Type B pancreatic cell (in vitro differentiated cells): ENCODE data around the gene CD36. TPM values are rescaled to one million over a fixed set of nuclear protein-coding genes. Genes with fewer than 3 reads are reported as not detected.

Source experiments
- DNase-seq: peaks from one replicate; pipeline ENCODE4 v3.0.0; 2021; ENCODE audit warnings: mixed read lengths; ENCODE audit not compliant: unreplicated experiment; ENCODE audit errors: extremely low spot score
- H3K27ac Mint-ChIP-seq: 2 replicates; pipeline ENCODE4 v1.8.0; 2021; ENCODE audit warnings: mild to moderate bottlenecking, mixed read lengths
- H3K27me3 Mint-ChIP-seq: 2 replicates; pipeline ENCODE4 v1.8.0; 2021; ENCODE audit warnings: mixed read lengths
- H3K36me3 Mint-ChIP-seq: 2 replicates; pipeline ENCODE4 v1.8.0; 2021; ENCODE audit warnings: mixed read lengths
- H3K4me1 Mint-ChIP-seq: one replicate; pipeline ENCODE4 v1.8.0; 2021; ENCODE audit warnings: mixed read lengths; ENCODE audit not compliant: unreplicated experiment
- H3K4me3 Mint-ChIP-seq: 2 replicates; pipeline ENCODE4 v1.8.0; 2021; ENCODE audit warnings: mild to moderate bottlenecking, mixed read lengths
- H3K9me3 Mint-ChIP-seq: 2 replicates; pipeline ENCODE4 v1.8.0; 2021; ENCODE audit warnings: mixed read lengths
- CTCF ChIP-seq: fragments of 200-600 bp; sonication (generic); conservative IDR thresholded peaks from 2 replicates; pipeline ENCODE4 v1.5.0; 2021; ENCODE audit warnings: antibody characterized with exemption, mild to moderate bottlenecking
- long read RNA-seq: library from polyadenylated mRNA; unstranded; transcript quantifications from one replicate; pipeline ENCODE4 v2.0.0, GENCODE V29; 2020
- total RNA-seq: library from RNA; stranded (reverse); gene quantifications from 2 replicates; pipeline ENCODE4 v1.2.1, GENCODE V29; 2021; ENCODE audit warnings: low replicate concordance

The CD36 gene
- total RNA-seq = 6.7 and 32.2 TPM in 2 replicates
- long read RNA-seq, transcript CD36-204 (12 exons, 1,686 nt) = minor isoform, 19 of 121 reads
- long read RNA-seq, transcript CD36-207 (13 exons, 1,808 nt) = major isoform, 41 of 121 reads
- long read RNA-seq, partial matches to known transcripts = 22 of 121 reads
- long read RNA-seq, other reads (novel, unspliced or antisense) = 37 of 121 reads

- Mint-ChIP-seq H3K9me3 (no peaks in the 10 kb centered on the region), H3K36me3 (no peaks in the 10 kb centered on the region), H3K27ac (no peak within 1 kb of the TSS), H3K27me3 (no peaks in the 10 kb centered on the region), H3K4me1 (peaks cover 5% of the 10 kb centered on the region), H3K4me3 (no peak within 1 kb of the TSS)
- no peak for DNase-seq
- no peak for TF ChIP-seq CTCF
Measured at GRCh38 chr7:80637911-80638765, at the start of gene CD36. CD36 (plus strand) TSS chr7:80638642; CDS start chr7:80646741, 8,099 bp downstream.

GRCh38 chr7:80589631-80590030 is 48.8 kb upstream of the CD36 start:
- H3K4me3 Mint-ChIP-seq = no peak overlapping the region
- no peak overlapping the region for H3K27ac Mint-ChIP-seq
- H3K36me3 Mint-ChIP-seq = no peaks in the 10 kb centered on the region
- H3K9me3 Mint-ChIP-seq = no peaks in the 10 kb centered on the region
- no peak for TF ChIP-seq CTCF
- H3K4me1 Mint-ChIP-seq = no peaks in the 10 kb centered on the region
- no peaks in the 10 kb centered on the region for H3K27me3 Mint-ChIP-seq
- no peak for DNase-seq

- no peak for TF ChIP-seq CTCF
- DNase-seq = no peak
- Mint-ChIP-seq H3K4me1 (no peaks in the 10 kb centered on the region), H3K4me3 (no peak overlapping the region), H3K27ac (no peak overlapping the region), H3K9me3 (no peaks in the 10 kb centered on the region), H3K36me3 (no peaks in the 10 kb centered on the region), H3K27me3 (no peaks in the 10 kb centered on the region)
Measured at GRCh38 chr7:80591654-80592053, 46.8 kb upstream of the CD36 start.

GRCh38 chr7:80593869-80594586 is 44.4 kb upstream of the CD36 start:
- no peak overlapping the region for H3K4me3 Mint-ChIP-seq
- no peaks in the 10 kb centered on the region for H3K4me1 Mint-ChIP-seq
- TF ChIP-seq CTCF = no peak
- H3K27me3 Mint-ChIP-seq = no peaks in the 10 kb centered on the region
- no peaks in the 10 kb centered on the region for H3K9me3 Mint-ChIP-seq
- no peak overlapping the region for H3K27ac Mint-ChIP-seq
- H3K36me3 Mint-ChIP-seq = no peaks in the 10 kb centered on the region
- no peak for DNase-seq

GRCh38 chr7:80596933-80597517 is 41.4 kb upstream of the CD36 start:
- TF ChIP-seq CTCF = no peak
- H3K27me3 Mint-ChIP-seq = no peaks in the 10 kb centered on the region
- no peaks in the 10 kb centered on the region for H3K4me1 Mint-ChIP-seq
- no peaks in the 10 kb centered on the region for H3K9me3 Mint-ChIP-seq
- no peak overlapping the region for H3K4me3 Mint-ChIP-seq
- no peaks in the 10 kb centered on the region for H3K36me3 Mint-ChIP-seq
- no peak for DNase-seq
- no peak overlapping the region for H3K27ac Mint-ChIP-seq
